ENCODE measurements around the gene GPX2.

GPX2 gene

GRCh38 chr14:64942531-64943111 is at the start of gene GPX2:
Gene GPX2 (minus strand): TSS chr14:64942745. CDS start chr14:64942726, 19 bp downstream.
- no peak for DNase-seq (ENCODE audit: low spot score)

- no peak for DNase-seq (ENCODE audit: low spot score)
These were observed 48.4 kb upstream of the GPX2 start for GRCh38 chr14:64990939-64991338.

- no peak for DNase-seq (ENCODE audit: low spot score)
These were observed 47.8 kb upstream of the GPX2 start for GRCh38 chr14:64990296-64990695.

GRCh38 chr14:64987438-64987767 is 44.9 kb upstream of the GPX2 start:
- no peak for DNase-seq (ENCODE audit: low spot score)

DNA sequence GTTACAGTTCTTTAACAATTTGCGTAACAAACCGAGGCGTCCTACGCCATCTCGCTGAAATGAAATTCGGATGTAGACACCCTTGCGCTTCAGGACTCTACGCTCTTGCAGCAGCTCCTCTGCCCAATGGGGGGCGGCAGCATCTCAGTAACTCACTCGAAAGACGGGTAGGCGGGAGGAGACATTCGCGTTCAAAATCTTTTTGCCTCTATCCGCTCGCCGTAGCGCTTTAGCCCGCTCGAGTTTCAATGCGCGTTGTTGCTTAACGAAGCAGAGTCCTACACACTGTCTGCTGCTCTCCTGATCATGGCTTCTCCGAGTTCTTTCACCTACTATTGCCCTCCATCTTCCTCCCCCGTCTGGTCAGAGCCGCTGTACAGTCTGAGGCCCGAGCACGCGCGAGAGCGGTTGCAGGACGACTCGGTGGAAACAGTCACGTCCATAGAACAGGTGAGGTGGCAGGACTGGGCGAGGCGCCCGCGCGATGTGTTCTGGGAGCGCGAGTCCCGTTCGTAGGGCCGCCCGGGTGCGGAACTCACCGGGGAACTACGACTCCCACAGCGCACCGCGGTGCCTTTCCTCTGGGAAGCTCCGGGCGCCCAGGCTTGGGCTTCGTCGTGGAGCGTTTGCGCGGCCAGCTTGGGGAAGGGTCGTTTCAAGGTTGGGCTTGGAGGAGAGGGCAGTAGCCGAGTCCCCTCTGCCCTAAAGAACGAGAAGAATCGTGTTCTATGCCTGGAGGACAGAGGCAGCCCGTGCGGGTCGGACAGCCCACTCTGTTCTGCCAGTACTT is 44.3 kb upstream of the GPX2 start, which contains the start of gene FNTB:
FNTB (plus strand) TSS at position 248 of the 790 bp plus-strand sequence; CDS start at position 307, 59 bp downstream.
- peak; percentile 97 for DNase-seq (ENCODE audit: low spot score)

GRCh38 chr14:64983439-64984310 is 41.1 kb upstream of the GPX2 start:
- DNase-seq (ENCODE audit: low spot score) = peak; percentile 51

GRCh38 chr14:64979336-64980074 is 37.0 kb upstream of the GPX2 start:
- DNase-seq (ENCODE audit: low spot score) = peak; percentile 39

- no peak for DNase-seq (ENCODE audit: low spot score)
These were observed 32.0 kb upstream of the GPX2 start for GRCh38 chr14:64974563-64974962.

- DNase-seq (ENCODE audit: low spot score) = no peak
These were observed 31.3 kb upstream of the GPX2 start for GRCh38 chr14:64973826-64974225.

- no peak for DNase-seq (ENCODE audit: low spot score)
These were observed 30.5 kb upstream of the GPX2 start for GRCh38 chr14:64973026-64973442.

GRCh38 chr14:64971943-64972791 is 29.6 kb upstream of the GPX2 start, which contains the start of gene RAB15:
Gene RAB15 (minus strand): TSS chr14:64972336. CDS start chr14:64972076, 260 bp downstream.
- DNase-seq (ENCODE audit: low spot score) = peak; percentile 64

DNA sequence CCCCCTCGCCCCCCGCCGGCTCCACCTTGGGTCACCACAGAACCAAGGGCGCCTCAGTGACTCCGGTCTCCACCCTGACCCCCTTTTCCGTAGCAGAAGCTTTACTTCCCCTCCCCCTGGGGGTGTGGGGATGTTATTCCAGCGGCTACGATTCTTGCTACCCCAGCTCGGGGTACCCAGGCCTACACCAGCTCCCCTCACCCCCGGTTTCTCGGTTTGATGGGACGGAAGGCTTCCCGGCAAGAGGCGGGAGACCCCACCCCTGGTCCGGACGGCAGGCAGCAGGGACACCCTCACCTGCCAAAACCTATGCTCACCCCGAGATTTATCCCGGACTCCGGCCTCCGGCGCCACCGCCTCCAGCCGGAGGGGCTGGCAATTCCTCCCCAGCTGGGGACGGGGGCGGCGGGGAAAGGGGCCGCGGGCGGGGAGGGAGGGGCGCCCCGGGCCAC is 29.0 kb upstream of the GPX2 start:
- no peak for DNase-seq (ENCODE audit: low spot score)

DNA sequence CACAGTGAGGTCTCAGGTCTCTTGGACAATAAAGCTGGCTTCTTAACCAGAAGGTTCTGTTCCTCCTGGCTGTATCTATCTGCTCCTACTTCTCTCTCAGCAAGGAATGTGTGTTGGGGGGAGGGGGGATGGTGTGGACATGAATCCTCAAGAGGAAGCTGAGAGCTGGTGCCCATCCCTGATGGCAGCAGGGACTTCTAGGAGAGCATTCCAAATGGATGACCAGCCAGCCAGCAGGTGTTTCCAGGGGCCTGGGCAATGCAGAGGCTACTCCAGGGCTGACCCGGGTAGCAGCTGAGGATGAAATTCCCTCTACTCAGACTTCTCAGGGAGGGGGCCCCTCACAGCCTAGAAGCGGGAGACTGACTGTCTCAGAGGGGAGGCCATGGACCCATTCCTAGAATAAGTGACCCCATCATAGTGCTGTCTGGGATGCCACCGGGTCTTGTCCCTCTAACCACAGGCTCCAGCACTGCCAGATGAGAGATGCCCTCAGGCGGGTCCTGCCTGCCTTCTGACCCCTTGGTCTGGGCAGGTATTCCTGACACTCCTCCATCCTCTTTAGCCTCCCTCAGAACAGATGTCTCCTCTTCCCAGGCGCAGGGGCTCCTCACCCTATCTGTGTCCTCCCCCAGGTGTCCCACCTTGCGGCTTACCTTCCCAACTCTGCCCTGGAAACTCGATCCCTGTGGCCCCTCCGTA is 28.4 kb upstream of the GPX2 start:
- no peak for DNase-seq (ENCODE audit: low spot score)

GRCh38 chr14:64970041-64970440 is 27.5 kb upstream of the GPX2 start:
- DNase-seq (ENCODE audit: low spot score) = no peak

DNA sequence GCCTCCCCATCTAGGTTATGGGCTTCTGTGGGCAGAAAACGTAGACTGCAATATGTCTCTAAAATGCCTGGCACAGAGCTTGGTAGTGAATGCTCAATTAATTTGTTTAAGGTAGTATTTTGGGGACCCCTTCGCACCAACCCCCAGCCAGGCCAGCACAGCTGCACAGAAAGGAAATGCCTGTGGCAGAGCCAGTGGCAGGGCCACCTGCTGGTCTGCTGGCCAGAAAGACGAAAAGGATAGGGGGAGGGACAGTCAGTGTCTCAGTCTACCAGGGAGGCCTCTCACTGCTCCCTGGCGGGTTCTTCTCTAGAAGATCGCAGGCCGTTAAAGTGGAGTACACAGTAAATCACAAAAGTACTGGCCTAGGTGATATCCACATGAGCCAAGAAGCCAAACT is 26.1 kb upstream of the GPX2 start:
- no peak for DNase-seq (ENCODE audit: low spot score)

GRCh38 chr14:64968167-64968566 is 25.6 kb upstream of the GPX2 start:
- no peak for DNase-seq (ENCODE audit: low spot score)

- no peak for DNase-seq (ENCODE audit: low spot score)
These were observed 24.4 kb upstream of the GPX2 start for GRCh38 chr14:64966976-64967375.

DNA sequence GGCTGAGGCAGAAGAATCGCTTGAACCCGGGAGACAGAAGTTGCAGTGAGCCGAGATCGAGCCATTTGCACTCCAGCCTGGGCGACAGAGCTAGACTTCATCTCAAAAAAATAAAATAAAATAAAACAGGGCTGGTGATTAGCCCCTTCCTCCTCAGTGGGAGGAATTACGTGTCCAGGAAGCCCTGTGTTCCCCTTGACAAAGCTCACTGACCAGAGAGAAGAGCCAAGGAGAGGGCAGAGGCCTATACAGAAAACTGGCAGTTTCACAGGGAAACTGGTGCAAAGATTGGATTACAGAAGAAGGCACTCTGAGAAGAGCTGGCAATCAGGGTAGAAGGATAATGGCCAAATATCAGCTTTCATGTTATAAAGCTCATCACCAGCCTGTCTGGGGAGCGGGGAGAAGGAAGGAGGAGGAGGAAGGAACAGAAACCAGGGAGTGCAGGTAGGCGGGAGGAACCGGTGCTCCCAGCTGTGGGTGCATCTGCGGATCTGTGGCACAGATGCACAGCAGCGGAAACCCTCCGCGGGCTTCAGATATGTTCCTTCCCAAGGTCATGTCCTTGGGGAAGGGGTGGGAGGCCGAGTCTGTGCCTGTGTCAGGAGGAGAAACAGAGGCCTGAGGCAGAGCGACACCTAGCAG is 22.9 kb upstream of the GPX2 start:
- no peak for DNase-seq (ENCODE audit: low spot score)

DNA sequence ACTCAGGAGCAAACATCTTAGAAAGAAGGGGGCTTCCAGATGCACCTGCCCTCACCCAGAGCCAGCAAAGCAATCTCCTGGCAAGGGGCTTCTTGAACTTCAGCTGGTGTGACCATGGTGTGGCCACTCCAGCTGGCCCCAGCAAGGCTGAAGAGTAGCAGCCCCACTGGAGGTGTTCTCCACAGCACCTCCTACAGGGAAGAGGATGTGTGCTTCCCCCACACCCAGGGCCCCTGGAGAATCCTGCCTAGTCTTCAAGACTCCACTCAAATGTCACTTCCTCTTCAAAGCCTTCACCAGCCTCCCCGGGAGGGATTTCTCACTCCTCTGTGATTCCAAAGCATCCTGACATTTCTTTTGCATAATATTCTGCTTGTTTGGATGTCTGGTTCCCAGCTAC is 21.1 kb upstream of the GPX2 start:
- no peak for DNase-seq (ENCODE audit: low spot score)

All from AG08395 (cell line).